Measurements from ENCODE around the gene C12orf60.

C12orf60 gene

DNA sequence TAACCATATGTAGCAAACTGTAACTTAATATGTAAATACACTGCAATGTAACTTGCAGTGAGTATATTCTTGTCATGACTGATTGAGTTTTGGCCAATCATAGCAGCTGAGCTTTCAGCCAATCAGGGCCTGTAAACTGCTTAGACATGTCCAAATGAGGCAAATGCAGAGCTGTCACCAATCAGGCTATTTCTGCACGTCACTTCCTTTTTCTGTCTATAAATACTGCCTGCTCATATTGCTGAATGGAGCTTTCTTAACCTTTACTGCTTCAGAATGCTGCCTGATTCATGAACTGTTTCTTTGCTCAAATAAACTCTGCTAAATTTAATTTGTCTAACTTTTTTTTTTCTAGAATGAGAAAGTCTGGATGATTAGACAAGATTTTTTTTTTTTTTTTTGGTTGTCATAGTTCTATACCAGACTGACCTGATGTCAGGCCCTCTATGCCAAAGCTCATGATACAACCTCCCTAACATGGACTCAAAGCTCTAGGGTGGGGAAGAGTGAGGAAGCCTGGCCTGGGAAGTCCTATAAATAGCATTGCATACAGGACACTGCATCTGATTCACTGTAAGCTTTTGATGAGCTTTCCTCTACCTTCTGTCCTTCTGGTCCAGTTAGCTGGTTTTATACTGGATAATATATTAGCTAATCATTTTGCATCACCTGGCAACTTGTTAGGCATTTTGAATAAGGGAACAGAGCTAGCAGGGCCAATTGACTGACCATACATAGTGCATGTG is 70.1 kb downstream of the C12orf60 start:
- DNase-seq (ENCODE audit: low spot score) = no peak
